IMR-90 (cell line): Measurements from ENCODE around the gene VAMP5. TPM values are rescaled to one million over a fixed set of nuclear protein-coding genes. Genes with fewer than 3 reads are reported as not detected.

Experiments used
- ATAC-seq: fragments of 200-7000 bp; cut with Tn5 transposase; 2 replicates; pipeline ENCODE4 v1.9.1; 2020; ENCODE audit warnings: low read depth, mild to moderate bottlenecking, moderate library complexity
- BruUV-seq: library from RNA; stranded (reverse); fragments of 400-500 nt; replicated peaks from 2 replicates; lab custom pipeline; 2021; lab: Mats Ljungman, UMichigan
- CTCF ChIA-PET: fragments of 300-600 bp; formaldehyde crosslinking; extraction: SDS; loops from one replicate; lab custom pipeline; 2021; ENCODE audit warnings: antibody characterized with exemption; lab: Yijun Ruan, JAX
- POLR2A ChIA-PET: fragments of 300-600 bp; sonication (Branson Sonifier 250); formaldehyde crosslinking; loops from one replicate; lab custom pipeline; 2022; ENCODE audit warnings: antibody characterized with exemption; ENCODE audit not compliant: unreplicated experiment; lab: Charles Lee
- DNase-seq: peaks from one replicate; pipeline ENCODE4 v3.0.0; 2013
- H2AFZ ChIP-seq: replicated peaks from 2 replicates; pipeline ENCODE3; 2013; ENCODE audit warnings: low read length, mild to moderate bottlenecking; ENCODE audit not compliant: poor library complexity
- H2AK5ac ChIP-seq: 2 replicates; pipeline ENCODE4 v1.6.1; 2013; ENCODE audit warnings: low read depth, low read length, inconsistent platforms
- H2AK9ac ChIP-seq: replicated peaks from 2 replicates; pipeline ENCODE3; 2013; ENCODE audit warnings: mild to moderate bottlenecking, low read depth, low read length, moderate library complexity; ENCODE audit not compliant: poor library complexity
- H2BK120ac ChIP-seq: 2 replicates; pipeline ENCODE4 v1.6.1; 2013; ENCODE audit warnings: low read depth, low read length, inconsistent platforms
- H2BK15ac ChIP-seq: 3 replicates; pipeline ENCODE4 v1.6.1; 2013; ENCODE audit warnings: low read depth, low read length, inconsistent platforms
- H2BK20ac ChIP-seq: 2 replicates; pipeline ENCODE4 v1.6.1; 2013; ENCODE audit warnings: low read depth, mild to moderate bottlenecking, inconsistent platforms, low read length, moderate library complexity
- H2BK5ac ChIP-seq: 2 replicates; pipeline ENCODE4 v1.6.1; 2013; ENCODE audit warnings: mild to moderate bottlenecking, low read depth, low read length, inconsistent platforms; ENCODE audit not compliant: poor library complexity, severe bottlenecking
- H3K14ac ChIP-seq: replicated peaks from 2 replicates; pipeline ENCODE4 v1.6.1; 2013; ENCODE audit warnings: low read depth, low read length, inconsistent platforms
- H3K18ac ChIP-seq: 2 replicates; pipeline ENCODE4 v1.6.1; 2013; ENCODE audit warnings: low read depth, low read length, control low read depth
- H3K23ac ChIP-seq: 2 replicates; pipeline ENCODE4 v1.6.1; 2013; ENCODE audit warnings: low read depth, low read length, inconsistent platforms
- H3K27ac ChIP-seq: 2 replicates; pipeline ENCODE4 v1.5.1; 2013; ENCODE audit warnings: mild to moderate bottlenecking, control low read depth, low read length; ENCODE audit not compliant: insufficient read depth
- H3K27me3 ChIP-seq: 2 replicates; pipeline ENCODE4 v1.6.1; 2013; ENCODE audit warnings: low read length; ENCODE audit not compliant: control insufficient read depth, insufficient read depth
- H3K36me3 ChIP-seq: 2 replicates; pipeline ENCODE4 v1.6.1; 2013; ENCODE audit warnings: low read length, mixed read lengths; ENCODE audit not compliant: control insufficient read depth, insufficient read depth
- H3K4ac ChIP-seq: 2 replicates; pipeline ENCODE4 v1.6.1; 2013; ENCODE audit warnings: low read depth, low read length, inconsistent platforms
- H3K4me1 ChIP-seq: 2 replicates; pipeline ENCODE4 v1.6.1; 2013; ENCODE audit warnings: low read length, mixed read lengths; ENCODE audit not compliant: control insufficient read depth, insufficient read depth
- H3K4me2 ChIP-seq: 2 replicates; pipeline ENCODE4 v1.6.1; 2013; ENCODE audit warnings: low read depth, mild to moderate bottlenecking, control low read depth, low read length, moderate library complexity
- H3K4me3 ChIP-seq: 2 replicates; pipeline ENCODE4 v1.5.1; 2013; ENCODE audit warnings: low read depth, mild to moderate bottlenecking, control low read depth, low read length, moderate library complexity; ENCODE audit not compliant: insufficient read depth
- H3K56ac ChIP-seq: 2 replicates; pipeline ENCODE4 v1.6.1; 2013; ENCODE audit warnings: low read length, inconsistent platforms; ENCODE audit not compliant: insufficient read depth; ENCODE audit errors: extremely low read depth
- H3K79me1 ChIP-seq, 2 experiments: 2 replicates each; pipeline ENCODE4 v1.6.1; 2013; ENCODE audit warnings: low read length in 2 of 2, inconsistent platforms in 1 of 2, low read depth in 1 of 2
- H3K9ac ChIP-seq: 2 replicates; pipeline ENCODE4 v1.6.1; 2013; ENCODE audit warnings: low read depth, low read length, control low read depth
- H3K9me1 ChIP-seq: 2 replicates; pipeline ENCODE4 v1.6.1; 2013; ENCODE audit warnings: low read length, inconsistent platforms; ENCODE audit not compliant: insufficient read depth
- H3K9me3 ChIP-seq: 2 replicates; pipeline ENCODE4 v1.6.1; 2013; ENCODE audit warnings: low read length; ENCODE audit not compliant: control insufficient read depth, insufficient read depth
- H4K20me1 ChIP-seq: 2 replicates; pipeline ENCODE4 v1.6.1; 2013; ENCODE audit warnings: low read length, inconsistent platforms; ENCODE audit not compliant: insufficient read depth
- H4K5ac ChIP-seq: 2 replicates; pipeline ENCODE4 v1.6.1; 2013; ENCODE audit warnings: mild to moderate bottlenecking, low read depth, low read length, control low read depth
- H4K8ac ChIP-seq, 2 experiments: 2 replicates each; pipeline ENCODE4 v1.6.1; 2013; ENCODE audit warnings: low read depth in 2 of 2, low read length in 2 of 2, control low read depth in 1 of 2, inconsistent platforms in 1 of 2
- H4K91ac ChIP-seq: 2 replicates; pipeline ENCODE4 v1.6.1; 2013; ENCODE audit warnings: low read depth, low read length, inconsistent platforms; ENCODE audit not compliant: insufficient read depth
- BHLHE40 ChIP-seq: fragments of 150-350 bp; IDR thresholded peaks from 2 replicates; pipeline ENCODE4 v1.6.1; 2016; ENCODE audit warnings: mild to moderate bottlenecking, low read depth, low read length
- CTCF ChIP-seq: conservative IDR thresholded peaks from 2 replicates; pipeline ENCODE4 v1.5.1; 2012; ENCODE audit warnings: mild to moderate bottlenecking, low read depth, low read length, improper control_type of control experiment
- ELK1 ChIP-seq: fragments of 150-350 bp; IDR thresholded peaks from 2 replicates; pipeline ENCODE4 v1.6.1; 2016; ENCODE audit warnings: low read depth, mild to moderate bottlenecking, low read length, moderate library complexity, borderline replicate concordance
- FOS ChIP-seq: fragments of 150-350 bp; IDR thresholded peaks from 2 replicates; pipeline ENCODE4 v1.6.1; 2016; ENCODE audit warnings: low read depth, low read length
- MXI1 ChIP-seq: IDR thresholded peaks from 2 replicates; pipeline ENCODE4 v1.6.1; 2012; ENCODE audit warnings: low read depth, mild to moderate bottlenecking, low read length, moderate library complexity, borderline replicate concordance
- RFX5 ChIP-seq: IDR thresholded peaks from 2 replicates; pipeline ENCODE4 v1.8.0; 2012; ENCODE audit warnings: low read depth, mild to moderate bottlenecking, low read length, moderate library complexity
- SMC3 ChIP-seq: fragments of 150-350 bp; IDR thresholded peaks from 2 replicates; pipeline ENCODE4 v1.6.1; 2016; ENCODE audit warnings: low read depth, mild to moderate bottlenecking, antibody characterized with exemption, low read length, moderate library complexity
- USF2 ChIP-seq: fragments of 150-350 bp; IDR thresholded peaks from 2 replicates; pipeline ENCODE4 v1.6.1; 2017; ENCODE audit warnings: mild to moderate bottlenecking, antibody characterized with exemption, low read length, low read depth
- WGBS, 2 experiments: methylation state at CpG; one replicate each; pipeline versions ENCODE4 v1.1.5 to v1.1.7; 2013; ENCODE audit warnings: missing lambda C conversion rate in 2 of 2; ENCODE audit not compliant: insufficient read length in 1 of 2; ENCODE audit errors: extremely low coverage in 2 of 2; 5-methylcytosine and 5-hydroxymethylcytosine counted together
- dilution Hi-C: fragments of 300-500 bp; cut with HindIII; formaldehyde crosslinking; loops from one replicate; pipeline ENCODE4 v1.14.3; 2018; ENCODE audit warnings: low sequenced_read_pairs; ENCODE audit not compliant: unreplicated experiment
- in situ Hi-C: fragments of 300-500 bp; cut with MboI; formaldehyde crosslinking; loops from 3 replicates; pipeline ENCODE4 v1.14.3; 2019; ENCODE audit warnings: low sequenced_read_pairs, inconsistent platforms, mixed read lengths
- intact Hi-C: fragments of 100-400 bp; cut with micrococcal nuclease; formaldehyde crosslinking; loops from 2 replicates; pipeline ENCODE4 v1.10.0; 2022
- polyA plus RNA-seq, 3 experiments: library from polyadenylated mRNA; depleted of rRNA; stranded (reverse); fragments of >200 nt; gene quantifications; 2 replicates each; pipeline ENCODE4 v1.2.3, GENCODE V29; 2012; ENCODE audit warnings: low replicate concordance in 1 of 3
- total RNA-seq: library from RNA; depleted of rRNA; stranded (reverse); fragments of >200 nt; gene quantifications from 2 replicates; pipeline ENCODE4 v1.2.3, GENCODE V29; 2012

The VAMP5 gene
- total and polyA plus RNA-seq, 2 of the 4 experiments (the other 2 are of a cell fraction) = 13.8 to 103 TPM

- POLR2A ChIA-PET = no interaction called here
Measured at GRCh38 chr2:85631316-85631715, 47.1 kb downstream of the VAMP5 start.

More at GRCh38 chr2:85631316-85631715, 47.1 kb downstream of the VAMP5 start:
- H3K14ac ChIP-seq = no peak overlapping the region
- H3K4ac ChIP-seq = no peak overlapping the region
- no peak overlapping the region for H3K4me2 ChIP-seq
- no peak for TF ChIP-seq MXI1
- no peak for TF ChIP-seq FOS
- TF ChIP-seq SMC3 = no peak
- TF ChIP-seq USF2 = no peak
- no peak for TF ChIP-seq ELK1
- no peak for TF ChIP-seq RFX5
- no peak for TF ChIP-seq CTCF
- TF ChIP-seq BHLHE40 = no peak
- no peak overlapping the region for H3K9ac ChIP-seq
- H2AK9ac ChIP-seq = no peak overlapping the region
- no peak overlapping the region for H3K56ac ChIP-seq
- no peak overlapping the region for H2BK120ac ChIP-seq
- H2BK5ac ChIP-seq = no peak overlapping the region
- H4K8ac ChIP-seq = no peak overlapping the region
- dilution Hi-C loops (no loop called here), in situ Hi-C loops (no loop called here), intact Hi-C loops (no loop called here)
- H3K9me3 ChIP-seq = no peaks in the 10 kb centered on the region
- H2BK20ac ChIP-seq = no peak overlapping the region
- peaks cover 12% of the 10 kb centered on the region for H4K20me1 ChIP-seq
- no CpG with 5 or more reads among the region's 3 CpGs for WGBS, 2 experiments
- ATAC-seq (no peak), DNase-seq (no peak)
- 0 out of 2 replicates have a peak, but pooled peaks cover 4% of the 10 kb centered on the region for H3K4me1 ChIP-seq
- no peak overlapping the region for H2AFZ ChIP-seq
- H3K27me3 ChIP-seq = no peaks in the 10 kb centered on the region
- no peak overlapping the region for H2BK15ac ChIP-seq
- H3K23ac ChIP-seq = no peak overlapping the region
- no peak overlapping the region for H4K5ac ChIP-seq
- peaks cover 54% of the 10 kb centered on the region for H3K36me3 ChIP-seq
- peaks cover 3 to 29% of the 10 kb centered on the region in 2 experiments; a peak in 3 of 4 replicates for H3K79me1 ChIP-seq
- BruUV-seq = no TSS peak
- H4K91ac ChIP-seq = no peak overlapping the region
- H3K9me1 ChIP-seq = no peaks in the 10 kb centered on the region
- CTCF ChIA-PET = interaction anchor here (1.1 kb wide), 1 partner anchor 12 kb away, joined by 5 read pairs; no protein-coding TSS in a partner anchor
- no peak overlapping the region for H3K18ac ChIP-seq
- no peak overlapping the region for H3K27ac ChIP-seq
- no peak overlapping the region for H2AK5ac ChIP-seq
- no peak overlapping the region for H3K4me3 ChIP-seq
